Glutamatergic neuron (in vitro differentiated cells): Measurements from ENCODE around the gene PARN. TPM values are rescaled to one million over a fixed set of nuclear protein-coding genes. Genes with fewer than 3 reads are reported as not detected.

Experiments used
- DNase-seq: peaks from one replicate; pipeline ENCODE4 v3.0.0; 2022
- H3K27ac Mint-ChIP-seq: one replicate; pipeline ENCODE4 v1.8.0; 2020; ENCODE audit warnings: mild to moderate bottlenecking, mixed read lengths, inconsistent platforms; ENCODE audit not compliant: unreplicated experiment
- H3K27me3 Mint-ChIP-seq: one replicate; pipeline ENCODE4 v1.8.0; 2020; ENCODE audit warnings: mild to moderate bottlenecking, moderate library complexity, mixed read lengths, inconsistent platforms; ENCODE audit not compliant: unreplicated experiment
- H3K36me3 Mint-ChIP-seq: one replicate; pipeline ENCODE4 v1.8.0; 2020; ENCODE audit warnings: mild to moderate bottlenecking, mixed read lengths, inconsistent platforms; ENCODE audit not compliant: unreplicated experiment
- H3K4me1 Mint-ChIP-seq: one replicate; pipeline ENCODE4 v1.8.0; 2020; ENCODE audit warnings: mild to moderate bottlenecking, low read depth, mixed read lengths, inconsistent platforms; ENCODE audit not compliant: unreplicated experiment
- H3K4me3 Mint-ChIP-seq: one replicate; pipeline ENCODE4 v1.8.0; 2020; ENCODE audit warnings: mild to moderate bottlenecking, mixed read lengths, inconsistent platforms; ENCODE audit not compliant: unreplicated experiment
- H3K9me3 Mint-ChIP-seq: one replicate; pipeline ENCODE4 v1.8.0; 2020; ENCODE audit warnings: mild to moderate bottlenecking, moderate library complexity, mixed read lengths, inconsistent platforms; ENCODE audit not compliant: unreplicated experiment
- CTCF ChIP-seq: fragments of 200-600 bp; sonication (generic); IDR thresholded peaks from one replicate; pipeline ENCODE4 v1.5.0; 2021; ENCODE audit not compliant: partially characterized antibody, unreplicated experiment
- total RNA-seq: library from RNA; stranded (reverse); fragmentation: NEBNext Ultra II Directional; extraction: Animal tissue kit (Norgen Biotek cat#: 25700); gene quantifications from one replicate; pipeline ENCODE4 v1.2.1, GENCODE V29; 2021; ENCODE audit not compliant: unreplicated experiment

PARN gene
- total RNA-seq, 1 donor from 2014 or later, result 26.2 TPM

- Mint-ChIP-seq H3K4me1 (peaks cover 9% of the 10 kb centered on the region), H3K36me3 (peaks cover 4% of the 10 kb centered on the region), H3K4me3 (no peak overlapping the region), H3K27me3 (peaks cover 1% of the 10 kb centered on the region), H3K27ac (no peak overlapping the region), H3K9me3 (no peaks in the 10 kb centered on the region)
- DNase-seq, result no peak
- no peak for TF ChIP-seq CTCF
Measured at GRCh38 chr16:14524979-14525378, 105.1 kb downstream of the PARN start.

- Mint-ChIP-seq H3K4me1 (peaks cover 6% of the 10 kb centered on the region), H3K36me3 (peaks cover 4% of the 10 kb centered on the region), H3K9me3 (no peaks in the 10 kb centered on the region), H3K27ac (no peak overlapping the region), H3K4me3 (no peak overlapping the region), H3K27me3 (peaks cover 3% of the 10 kb centered on the region)
- no peak for DNase-seq
- TF ChIP-seq CTCF, result no peak
Measured at GRCh38 chr16:14523632-14524031, 106.4 kb downstream of the PARN start.

GRCh38 chr16:14522671-14523070 is 107.4 kb downstream of the PARN start:
- peaks cover 4% of the 10 kb centered on the region for H3K36me3 Mint-ChIP-seq
- H3K27ac Mint-ChIP-seq, result no peak overlapping the region
- no peak for TF ChIP-seq CTCF
- H3K9me3 Mint-ChIP-seq, result no peaks in the 10 kb centered on the region
- H3K4me1 Mint-ChIP-seq, result peaks cover 6% of the 10 kb centered on the region
- DNase-seq, result no peak
- peaks cover 3% of the 10 kb centered on the region for H3K27me3 Mint-ChIP-seq
- H3K4me3 Mint-ChIP-seq, result no peak overlapping the region

- Mint-ChIP-seq H3K9me3 (no peaks in the 10 kb centered on the region), H3K4me1 (no peaks in the 10 kb centered on the region), H3K27ac (no peak overlapping the region)
Measured at GRCh38 chr16:14520753-14521152, 109.3 kb downstream of the PARN start.

GRCh38 chr16:14514967-14515366 is 115.1 kb downstream of the PARN start:
- H3K27ac Mint-ChIP-seq, result no peak overlapping the region
- no peak for DNase-seq
- H3K27me3 Mint-ChIP-seq, result peaks cover 2% of the 10 kb centered on the region
- no peaks in the 10 kb centered on the region for H3K36me3 Mint-ChIP-seq
- H3K4me3 Mint-ChIP-seq, result no peak overlapping the region
- no peaks in the 10 kb centered on the region for H3K9me3 Mint-ChIP-seq
- no peak for TF ChIP-seq CTCF
- H3K4me1 Mint-ChIP-seq, result no peaks in the 10 kb centered on the region

More at GRCh38 chr16:14520753-14521152, 109.3 kb downstream of the PARN start:
- Mint-ChIP-seq H3K4me3 (no peak overlapping the region), H3K36me3 (no peaks in the 10 kb centered on the region), H3K27me3 (peaks cover 3% of the 10 kb centered on the region)
- no peak for TF ChIP-seq CTCF
- no peak for DNase-seq
